ENCODE data around the gene MAP3K4. TPM values are rescaled to one million over a fixed set of nuclear protein-coding genes. Genes with fewer than 3 reads are reported as not detected.

MAP3K4 gene
- total and polyA plus RNA-seq, 12 donors, result 11.9 to 37.0 (median 18.8) TPM

- 94 to 96% (median 95%) methylated on average over 3 of the region's 3 CpGs for WGBS, 4 donors
- DNase-seq, result no peak
- intact Hi-C loops (cut with DNase I), result no loop called here
- no peaks in the 10 kb centered on the region for H3K4me1 ChIP-seq (replicated peaks in 1 of 2)
- no peaks in the 10 kb centered on the region for H3K9me3 ChIP-seq (replicated peaks in 1 of 3)
- no peak overlapping the region for H3K27ac ChIP-seq
- no peak overlapping the region for H3K4me3 ChIP-seq
- H3K36me3 ChIP-seq (replicated peaks in 1 of 2), result no peaks in the 10 kb centered on the region
- H3K27me3 ChIP-seq, result no peaks in the 10 kb centered on the region
- TF ChIP-seq CTCF (IDR thresholded peaks at IDR 0.05), result no peak
- TF ChIP-seq POLR2A (IDR thresholded peaks at IDR 0.05), result no peak
These were observed 139.6 kb downstream of the MAP3K4 start for GRCh38 chr6:161130967-161131766.

GRCh38 chr6:161132384-161132783 lies 140.8 kb downstream of the MAP3K4 start:
- Histone ChIP-seq H3K27me3 (no peaks in the 10 kb centered on the region), H3K27ac (no peak overlapping the region), H3K36me3 (replicated peaks in 1 of 2) (no peaks in the 10 kb centered on the region), H3K9me3 (replicated peaks in 1 of 3) (no peaks in the 10 kb centered on the region), H3K4me3 (no peak overlapping the region), H3K4me1 (replicated peaks in 1 of 2) (no peaks in the 10 kb centered on the region)
- 95 to 97% (median 96%) methylated on average over 9 to 11 of the region's 11 CpGs for WGBS, 4 donors
- TF ChIP-seq CTCF (IDR thresholded peaks at IDR 0.05), result no peak
- TF ChIP-seq POLR2A (IDR thresholded peaks at IDR 0.05), result no peak
- intact Hi-C loops (cut with DNase I), result no loop called here
- DNase-seq, result no peak

- Histone ChIP-seq H3K27ac (no peak overlapping the region), H3K36me3 (replicated peaks in 1 of 2) (no peaks in the 10 kb centered on the region), H3K9me3 (replicated peaks in 1 of 3) (no peaks in the 10 kb centered on the region), H3K27me3 (no peaks in the 10 kb centered on the region), H3K4me3 (no peak overlapping the region), H3K4me1 (replicated peaks in 1 of 2) (no peaks in the 10 kb centered on the region)
- 91 to 93% (median 92%) methylated on average over 9 of the region's 9 CpGs for WGBS, 4 donors
- intact Hi-C loops (cut with DNase I), result no loop called here
- no peak for DNase-seq
- no peak for TF ChIP-seq CTCF (IDR thresholded peaks at IDR 0.05)
- no peak for TF ChIP-seq POLR2A (IDR thresholded peaks at IDR 0.05)
These were observed 142.4 kb downstream of the MAP3K4 start for GRCh38 chr6:161133963-161134362.

GRCh38 chr6:161134550-161135298 lies 143.2 kb downstream of the MAP3K4 start:
- no peak for DNase-seq
- H3K4me1 ChIP-seq (replicated peaks in 1 of 2), result no peaks in the 10 kb centered on the region
- TF ChIP-seq CTCF (IDR thresholded peaks at IDR 0.05) (no peak), POLR2A (IDR thresholded peaks at IDR 0.05) (no peak)
- no peak overlapping the region for H3K4me3 ChIP-seq
- WGBS, 4 donors, result 94 to 99% (median 95%) methylated on average over 7 to 17 of the region's 17 CpGs
- H3K27me3 ChIP-seq, result no peaks in the 10 kb centered on the region
- H3K27ac ChIP-seq, result no peak overlapping the region
- intact Hi-C loops (cut with DNase I), result no loop called here
- no peaks in the 10 kb centered on the region for H3K36me3 ChIP-seq (replicated peaks in 1 of 2)
- no peaks in the 10 kb centered on the region for H3K9me3 ChIP-seq (replicated peaks in 1 of 3)
